Breast epithelium (tissue), 4 donors: ENCODE data around the gene GFRA1. TPM values are rescaled to one million over a fixed set of nuclear protein-coding genes. Genes with fewer than 3 reads are reported as not detected.

ENCODE experiments used
- DNase-seq, 2 donors: peaks; one replicate each; pipeline ENCODE4 v3.0.0-alpha.2; 2019; ENCODE audit warnings: low spot score in 2 of 2
- H3K27ac ChIP-seq, 2 donors: fragments of 200-600 bp; sonication (generic) in 1 of 2; one replicate each; pipeline ENCODE4 v1.5.1; 2016 to 2019; ENCODE audit warnings: mild to moderate bottlenecking in 1 of 2
- H3K27me3 ChIP-seq, 2 donors: fragments of 200-600 bp; sonication (generic) in 1 of 2; one replicate each; pipeline versions ENCODE4 v1.5.1 to v1.6.0; 2017 to 2019; ENCODE audit warnings: control low read depth in 1 of 2, mild to moderate bottlenecking in 1 of 2
- H3K36me3 ChIP-seq: fragments of 200-600 bp; one replicate; pipeline ENCODE4 v1.5.1; 2019
- H3K4me1 ChIP-seq, 2 donors: fragments of 200-600 bp; sonication (generic); one replicate each; pipeline ENCODE4 v1.5.1; 2016 to 2019; ENCODE audit warnings: control low read depth in 1 of 2
- H3K4me3 ChIP-seq, 3 donors: fragments of 200-600 bp; sonication (generic); 1 replicate in 2 of 3; 2 replicates in 1 of 3; pipeline ENCODE4 v1.5.1; 2016 to 2019; ENCODE audit warnings: mild to moderate bottlenecking in 3 of 3, moderate library complexity in 2 of 3
- H3K9me3 ChIP-seq, 2 donors: fragments of 200-600 bp; sonication (generic) in 1 of 2; one replicate each; pipeline ENCODE4 v1.5.1; 2016 to 2019; ENCODE audit warnings: control low read depth in 1 of 2
- POLR2A ChIP-seq: fragments of 450-650 bp; IDR thresholded peaks from one replicate; pipeline ENCODE4 v1.6.1; 2016; ENCODE audit warnings: antibody characterized with exemption, mild to moderate bottlenecking, moderate library complexity
- POLR2AphosphoS5 ChIP-seq, 3 donors: sonication (generic); formaldehyde crosslinking; IDR thresholded peaks; one replicate each; pipeline ENCODE4 v1.6.1; 2017; ENCODE audit warnings: antibody characterized with exemption in 3 of 3
- intact Hi-C: fragments of 100-400 bp; cut with DNase I; formaldehyde crosslinking; loops from one replicate; pipeline ENCODE4 v1.15.1; 2023; ENCODE audit warnings: low total_unique reads
- total RNA-seq, 3 donors: library from RNA; depleted of rRNA; stranded (reverse); fragments of >200 nt; gene quantifications; one replicate each; pipeline ENCODE4 v1.1.0, GENCODE V29; 2016
- TF ChIP-seq, protein P1 (sequence below), 3 donors: fragments of 450-650 bp; IDR thresholded peaks; one replicate each; pipeline ENCODE4 v1.5.1; 2016 to 2017; ENCODE audit warnings: antibody characterized with exemption in 3 of 3, mild to moderate bottlenecking in 3 of 3, moderate library complexity in 3 of 3

GFRA1 gene
- total RNA-seq, 3 donors from 2014 or later, result 88.2 to 153 (median 98.5) TPM

DNA sequence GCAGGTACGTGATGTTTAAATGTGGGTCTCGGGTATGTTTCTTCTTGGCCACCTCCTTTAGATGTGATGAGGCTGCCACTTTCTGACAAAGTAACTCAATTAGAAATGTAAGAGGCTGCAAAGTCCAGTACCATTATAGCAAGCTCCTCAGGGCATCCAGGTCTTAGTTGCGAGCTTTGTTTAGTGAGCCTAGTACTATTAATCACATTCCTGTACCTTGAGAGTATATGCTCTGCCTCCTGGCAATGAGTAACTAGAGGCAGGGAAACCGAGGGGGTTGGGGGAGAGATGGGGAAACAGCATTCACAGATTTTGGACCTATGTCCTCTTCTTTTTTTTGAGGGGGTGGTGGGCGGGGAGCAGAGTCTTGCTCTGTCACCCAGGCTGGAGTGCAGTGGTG, 131.8 kb downstream of the GFRA1 start:
- no peak overlapping the region for H3K27ac ChIP-seq
- TF ChIP-seq POLR2AphosphoS5 (IDR thresholded peaks at IDR 0.05), result no peak
- TF ChIP-seq POLR2A, result no peak
- TF ChIP-seq, protein P1, sequence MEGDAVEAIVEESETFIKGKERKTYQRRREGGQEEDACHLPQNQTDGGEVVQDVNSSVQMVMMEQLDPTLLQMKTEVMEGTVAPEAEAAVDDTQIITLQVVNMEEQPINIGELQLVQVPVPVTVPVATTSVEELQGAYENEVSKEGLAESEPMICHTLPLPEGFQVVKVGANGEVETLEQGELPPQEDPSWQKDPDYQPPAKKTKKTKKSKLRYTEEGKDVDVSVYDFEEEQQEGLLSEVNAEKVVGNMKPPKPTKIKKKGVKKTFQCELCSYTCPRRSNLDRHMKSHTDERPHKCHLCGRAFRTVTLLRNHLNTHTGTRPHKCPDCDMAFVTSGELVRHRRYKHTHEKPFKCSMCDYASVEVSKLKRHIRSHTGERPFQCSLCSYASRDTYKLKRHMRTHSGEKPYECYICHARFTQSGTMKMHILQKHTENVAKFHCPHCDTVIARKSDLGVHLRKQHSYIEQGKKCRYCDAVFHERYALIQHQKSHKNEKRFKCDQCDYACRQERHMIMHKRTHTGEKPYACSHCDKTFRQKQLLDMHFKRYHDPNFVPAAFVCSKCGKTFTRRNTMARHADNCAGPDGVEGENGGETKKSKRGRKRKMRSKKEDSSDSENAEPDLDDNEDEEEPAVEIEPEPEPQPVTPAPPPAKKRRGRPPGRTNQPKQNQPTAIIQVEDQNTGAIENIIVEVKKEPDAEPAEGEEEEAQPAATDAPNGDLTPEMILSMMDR (IDR thresholded peaks at IDR 0.05), result no peak
- no peaks in the 10 kb centered on the region for H3K4me1 ChIP-seq
- no peak overlapping the region for H3K4me3 ChIP-seq
- intact Hi-C loops, result no loop called here
- no peak for DNase-seq
- H3K27me3 ChIP-seq, result no peaks in the 10 kb centered on the region
- no peaks in the 10 kb centered on the region for H3K9me3 ChIP-seq
- no peaks in the 10 kb centered on the region for H3K36me3 ChIP-seq

DNA sequence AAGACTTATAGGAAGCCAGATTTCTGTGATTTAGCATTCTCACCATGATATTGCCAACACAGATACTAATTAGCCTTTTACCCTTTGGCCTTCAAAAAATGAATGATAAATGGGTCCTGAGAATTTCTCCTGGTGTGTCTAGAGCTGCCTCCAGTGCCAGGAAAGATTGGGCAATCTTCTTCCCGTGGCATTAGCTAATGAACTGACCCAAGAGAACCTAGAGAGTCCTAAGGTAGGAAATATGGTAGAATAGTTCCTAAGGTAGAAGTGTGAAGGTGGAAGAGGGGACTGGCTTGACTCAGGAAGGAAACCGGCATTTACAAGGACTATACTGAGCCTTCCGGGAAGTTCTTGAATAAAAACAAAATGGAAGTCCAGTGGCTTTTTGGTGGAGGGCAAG, 133.1 kb downstream of the GFRA1 start:
- H3K9me3 ChIP-seq, result no peaks in the 10 kb centered on the region
- TF ChIP-seq, protein P1 (IDR thresholded peaks at IDR 0.05), result no peak
- no peak for TF ChIP-seq POLR2A
- no peak for TF ChIP-seq POLR2AphosphoS5 (IDR thresholded peaks at IDR 0.05)
- no peaks in the 10 kb centered on the region for H3K36me3 ChIP-seq
- DNase-seq, result no peak
- H3K4me1 ChIP-seq, result no peaks in the 10 kb centered on the region
- H3K4me3 ChIP-seq, result no peak overlapping the region
- intact Hi-C loops, result no loop called here
- H3K27ac ChIP-seq, result no peak overlapping the region
- H3K27me3 ChIP-seq, result no peaks in the 10 kb centered on the region

GRCh38 chr10:116138897-116139296, 134.1 kb downstream of the GFRA1 start:
- intact Hi-C loops, result no loop called here
- peak; percentile 36 to 64 for DNase-seq
- no peaks in the 10 kb centered on the region for H3K36me3 ChIP-seq
- H3K27ac ChIP-seq, result no peak overlapping the region
- H3K4me1 ChIP-seq, result no peaks in the 10 kb centered on the region
- H3K27me3 ChIP-seq, result no peaks in the 10 kb centered on the region
- TF ChIP-seq POLR2A, result no peak
- TF ChIP-seq, protein P1 (IDR thresholded peaks at IDR 0.05), result no peak
- no peak for TF ChIP-seq POLR2AphosphoS5 (IDR thresholded peaks at IDR 0.05)
- no peak overlapping the region for H3K4me3 ChIP-seq
- H3K9me3 ChIP-seq, result no peaks in the 10 kb centered on the region

DNA sequence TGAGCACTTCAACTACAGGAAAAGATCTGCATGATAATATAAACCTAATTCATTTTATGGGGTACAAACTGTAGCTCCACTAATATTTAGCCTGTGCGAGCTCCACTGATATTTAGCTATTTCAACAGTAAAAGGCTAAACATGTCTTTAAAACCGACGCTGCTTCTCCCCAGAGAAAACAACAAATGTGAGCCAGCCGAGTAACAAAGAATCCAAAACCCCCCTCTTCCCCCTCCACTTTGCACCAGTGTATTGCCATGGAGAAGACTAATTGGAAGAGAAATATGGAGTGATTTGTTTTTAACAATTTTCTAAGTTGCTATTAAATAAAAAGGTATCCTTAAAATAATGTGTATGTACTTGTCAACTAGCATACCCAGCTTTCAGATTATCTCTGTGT, 136.7 kb downstream of the GFRA1 start:
- no peaks in the 10 kb centered on the region for H3K4me1 ChIP-seq
- intact Hi-C loops, result no loop called here
- H3K9me3 ChIP-seq, result no peaks in the 10 kb centered on the region
- no peak overlapping the region for H3K4me3 ChIP-seq
- no peak for DNase-seq
- TF ChIP-seq POLR2AphosphoS5 (IDR thresholded peaks at IDR 0.05), result no peak
- TF ChIP-seq POLR2A, result no peak
- TF ChIP-seq, protein P1 (IDR thresholded peaks at IDR 0.05), result no peak
- H3K27me3 ChIP-seq, result no peaks in the 10 kb centered on the region
- no peak overlapping the region for H3K27ac ChIP-seq
- no peaks in the 10 kb centered on the region for H3K36me3 ChIP-seq

DNA sequence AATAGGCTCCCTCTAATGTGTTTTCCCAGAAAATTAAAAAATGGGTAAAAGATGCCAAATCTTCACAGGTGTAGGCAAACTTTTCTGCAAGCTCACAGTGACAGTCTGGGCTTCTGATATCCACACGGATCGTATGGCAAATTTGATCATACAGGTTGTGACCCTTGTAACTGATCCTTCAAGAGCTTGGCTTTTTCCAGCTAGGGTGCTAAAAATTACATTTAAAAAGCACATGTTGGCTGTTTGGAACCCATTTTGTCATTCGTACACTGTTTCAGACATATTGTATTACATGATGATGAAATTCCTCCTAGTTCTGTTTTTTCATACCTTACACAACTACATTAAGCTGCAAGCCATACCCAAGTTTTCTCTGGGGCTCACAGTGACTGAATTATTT, 138.7 kb downstream of the GFRA1 start:
- no peaks in the 10 kb centered on the region for H3K4me1 ChIP-seq
- no peak overlapping the region for H3K27ac ChIP-seq
- H3K36me3 ChIP-seq, result no peaks in the 10 kb centered on the region
- TF ChIP-seq POLR2A (no peak), POLR2AphosphoS5 (IDR thresholded peaks at IDR 0.05) (no peak)
- TF ChIP-seq, protein P1 (IDR thresholded peaks at IDR 0.05), result no peak
- no peak overlapping the region for H3K4me3 ChIP-seq
- no peaks in the 10 kb centered on the region for H3K27me3 ChIP-seq
- DNase-seq, result no peak
- H3K9me3 ChIP-seq, result no peaks in the 10 kb centered on the region
- intact Hi-C loops, result no loop called here
